GM10266 (cell line): Measurements from ENCODE around the gene ELP4.

Source experiments
- DNase-seq: peaks from one replicate; pipeline ENCODE4 v3.0.0; 2012; ENCODE audit errors: extremely low spot score
- CTCF ChIP-seq: IDR thresholded peaks from 2 replicates; pipeline ENCODE4 v1.5.1; 2012; ENCODE audit warnings: mild to moderate bottlenecking, low read depth; ENCODE audit not compliant: control insufficient read depth, insufficient read depth; ENCODE audit errors: missing control alignments

ELP4 gene

GRCh38 chr11:31819621-31820437 lies 310.3 kb downstream of the ELP4 start:
- peak; percentile 36 for DNase-seq
- no peak for TF ChIP-seq CTCF

- TF ChIP-seq CTCF = no peak
Observed at GRCh38 chr11:31820438-31820818, 310.9 kb downstream of the ELP4 start.

GRCh38 chr11:31821235-31821764 lies 311.7 kb downstream of the ELP4 start:
- DNase-seq = no peak
- TF ChIP-seq CTCF = no peak

More at GRCh38 chr11:31820438-31820818, 310.9 kb downstream of the ELP4 start:
- peak; percentile 25 for DNase-seq

- DNase-seq = no peak
- no peak for TF ChIP-seq CTCF
Observed at GRCh38 chr11:31821766-31822165, 312.2 kb downstream of the ELP4 start.

GRCh38 chr11:31822175-31822926 lies 312.8 kb downstream of the ELP4 start:
- no peak for DNase-seq
- TF ChIP-seq CTCF = no peak

GRCh38 chr11:31822927-31823643 lies 313.5 kb downstream of the ELP4 start:
- DNase-seq = no peak
- no peak for TF ChIP-seq CTCF
